Astrocyte of the spinal cord (primary cell): ENCODE measurements around the gene CST4.
"Not testable (repeated sequence)": the region's sequence is repeated elsewhere in the genome, so short reads cannot be mapped to it uniquely, and the experiment has no call there.

ENCODE experiments used
- DNase-seq: peaks from one replicate; pipeline ENCODE4 v3.0.0; 2011; ENCODE audit warnings: low read depth, low spot score
- H3K4me3 ChIP-seq: 2 replicates; pipeline ENCODE4 v1.5.1; 2011; ENCODE audit warnings: low read depth, mild to moderate bottlenecking, low read length, moderate library complexity
- CTCF ChIP-seq: IDR thresholded peaks from 2 replicates; pipeline ENCODE4 v1.5.1; 2012; ENCODE audit warnings: low read depth, mild to moderate bottlenecking, low read length, inconsistent platforms
- in situ Hi-C: cut with HindIII; loops from 2 replicates; pipeline ENCODE4 v1.10.0; 2017; ENCODE audit warnings: low sequenced_read_pairs

Gene CST4

DNA sequence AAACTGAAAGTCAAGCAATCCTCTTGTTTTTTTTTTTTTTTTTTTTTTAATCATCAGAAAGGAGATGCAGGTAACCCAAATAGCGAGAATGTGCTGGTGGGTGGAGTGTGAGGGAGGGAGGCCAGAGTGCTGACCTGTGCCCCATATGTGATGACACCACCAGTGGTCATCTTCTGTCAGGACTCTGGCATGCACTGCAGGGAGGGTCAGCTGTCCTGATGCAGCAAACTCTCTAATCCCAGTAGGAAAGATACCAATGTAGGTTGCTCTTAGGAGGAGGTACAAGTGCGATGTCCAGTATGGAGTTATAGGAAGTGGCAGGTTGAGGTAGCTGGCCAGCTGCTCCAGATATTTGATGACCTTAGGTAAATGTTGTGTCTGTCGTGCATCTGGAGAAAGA, 2.8 kb upstream of the CST4 start:
- no peak for TF ChIP-seq CTCF

DNA sequence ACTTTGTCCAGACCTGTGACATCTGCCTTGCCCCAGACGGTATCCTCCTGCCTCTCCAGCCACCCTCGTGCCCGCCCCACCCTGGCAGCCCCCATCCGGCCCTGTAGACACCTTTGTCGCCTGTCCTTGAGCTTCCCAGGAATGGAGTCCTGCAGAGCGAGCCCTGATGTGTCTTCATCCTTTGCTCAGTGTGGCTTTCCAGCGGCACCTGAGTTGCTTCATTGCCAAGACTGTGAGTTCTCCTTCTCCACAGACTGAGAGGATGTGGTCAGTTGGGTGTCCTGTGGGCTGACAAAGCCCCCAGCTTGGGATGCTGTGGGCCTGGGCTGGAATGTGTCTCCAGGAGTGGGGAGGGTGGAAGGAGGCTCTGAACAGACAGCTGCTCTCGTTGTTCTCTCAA, 1.7 kb upstream of the CST4 start:
- H3K4me3 ChIP-seq, result no peak overlapping the region
- TF ChIP-seq CTCF, result no peak
- DNase-seq, result no peak
- in situ Hi-C loops, result no loop called here

More for the DNA sequence above, 2.8 kb upstream of the CST4 start:
- DNase-seq, result no peak
- in situ Hi-C loops, result no loop called here
- H3K4me3 ChIP-seq, result no peak overlapping the region

DNA sequence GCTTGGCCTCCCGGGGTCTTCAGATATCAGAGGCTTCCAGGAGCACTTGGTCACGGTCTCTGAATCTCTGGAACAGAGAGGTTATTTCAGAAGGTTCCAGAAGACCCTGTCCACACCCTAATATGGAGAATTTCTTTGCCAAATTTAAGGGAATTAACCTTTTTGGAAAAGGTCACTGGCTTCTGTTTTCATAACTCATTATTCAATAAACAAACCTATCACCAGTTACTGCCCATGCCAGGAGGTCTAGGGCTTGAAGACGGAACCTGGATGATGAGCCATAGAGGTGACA, 507 bp upstream of the CST4 start:
- no peak for TF ChIP-seq CTCF
- in situ Hi-C loops, result no loop called here
- no peak overlapping the region for H3K4me3 ChIP-seq
- DNase-seq, result no peak

DNA sequence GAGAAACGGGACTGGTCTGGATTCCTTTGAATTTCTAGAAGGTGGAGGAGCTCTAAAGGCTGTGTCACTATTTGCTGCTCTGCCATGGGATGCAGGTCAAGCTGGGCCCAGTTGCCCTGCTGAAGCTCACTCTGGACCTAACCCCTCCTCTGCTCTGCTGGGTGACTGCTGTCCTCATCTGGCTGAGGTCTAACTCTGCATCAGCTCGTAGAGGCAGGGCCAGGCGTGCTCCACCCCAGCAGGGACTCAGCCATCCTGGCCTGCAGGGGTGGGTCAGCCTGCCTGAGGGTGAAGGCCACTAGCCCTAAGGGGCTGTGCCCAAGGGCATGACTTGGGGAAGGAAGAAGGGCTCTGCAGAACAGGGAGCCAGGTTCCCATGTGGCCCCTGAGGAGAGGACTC, 852 bp downstream of the CST4 start:
- no peak for DNase-seq
- no peak for TF ChIP-seq CTCF
- H3K4me3 ChIP-seq, result no peak overlapping the region
- in situ Hi-C loops, result no loop called here

GRCh38 chr20:23686046-23686750, 2.6 kb downstream of the CST4 start:
- in situ Hi-C loops, result no loop called here
- DNase-seq, result no peak
- H3K4me3 ChIP-seq, result no peak overlapping the region
- TF ChIP-seq CTCF, result no peak

DNA sequence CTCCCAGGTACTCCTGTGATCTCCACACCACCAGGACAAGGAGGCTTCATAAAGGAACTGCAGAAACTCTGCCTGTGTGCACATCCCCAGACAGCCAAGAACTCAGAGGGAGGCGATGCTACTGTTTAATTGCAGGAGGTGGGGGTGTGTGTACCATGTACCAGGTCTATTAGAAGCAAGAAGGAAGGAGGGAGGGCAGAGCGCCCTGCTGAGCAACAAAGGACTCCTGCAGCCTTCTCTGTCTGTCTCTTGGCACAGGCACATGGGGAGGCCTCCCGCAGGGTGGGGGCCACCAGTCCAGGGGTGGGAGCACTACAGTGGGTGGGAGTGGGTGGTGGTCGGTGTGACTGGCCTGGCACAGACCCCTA, 3.3 kb downstream of the CST4 start:
- H3K4me3 ChIP-seq, in situ Hi-C loops, DNase-seq: not testable (repeated sequence)

GRCh38 chr20:23684261-23684660, 4.6 kb downstream of the CST4 start:
- TF ChIP-seq CTCF, result no peak
- in situ Hi-C loops, result no loop called here
- no peak for DNase-seq
- no peak overlapping the region for H3K4me3 ChIP-seq
